NB4 (cell line): Measurements from ENCODE around the gene CEP85.

Experiments used
- MYC ChIP-seq: IDR thresholded peaks from 2 replicates; pipeline ENCODE4 v1.6.1; 2011; ENCODE audit warnings: low read depth, low read length
- POLR2A ChIP-seq: IDR thresholded peaks from 2 replicates; pipeline ENCODE4 v1.6.1; 2011; ENCODE audit warnings: mild to moderate bottlenecking; ENCODE audit not compliant: insufficient read length; ENCODE audit errors: extremely low read depth
- TF ChIP-seq, protein P1 (sequence below): IDR thresholded peaks from one replicate; pipeline ENCODE4 v1.5.1; 2012; ENCODE audit warnings: low read depth, low read length
- TF ChIP-seq, protein P2 (sequence below): IDR thresholded peaks from 2 replicates; pipeline ENCODE4 v1.6.1; 2011; ENCODE audit warnings: low read depth, low read length

DNA sequence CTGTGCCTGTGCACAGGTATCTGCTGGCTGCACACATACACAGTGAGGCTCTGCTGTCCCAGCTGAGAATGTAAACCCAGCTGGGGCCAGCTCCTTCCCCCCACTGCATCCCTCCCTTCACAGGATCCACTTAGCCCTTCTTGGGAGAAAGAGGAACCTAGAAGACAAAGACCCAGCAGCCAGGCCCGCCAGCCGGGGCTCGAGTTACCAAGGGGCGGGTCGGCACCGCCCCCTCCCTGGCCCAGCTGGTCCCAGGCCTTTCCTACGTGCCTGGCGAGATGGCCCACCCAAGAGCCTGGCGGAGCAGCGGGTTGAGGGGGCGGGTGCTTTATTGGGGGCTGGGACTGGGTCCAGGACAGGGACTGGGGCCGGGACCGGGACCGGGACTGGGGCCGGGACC, 48.0 kb downstream of the CEP85 start:
- TF ChIP-seq, protein P1, sequence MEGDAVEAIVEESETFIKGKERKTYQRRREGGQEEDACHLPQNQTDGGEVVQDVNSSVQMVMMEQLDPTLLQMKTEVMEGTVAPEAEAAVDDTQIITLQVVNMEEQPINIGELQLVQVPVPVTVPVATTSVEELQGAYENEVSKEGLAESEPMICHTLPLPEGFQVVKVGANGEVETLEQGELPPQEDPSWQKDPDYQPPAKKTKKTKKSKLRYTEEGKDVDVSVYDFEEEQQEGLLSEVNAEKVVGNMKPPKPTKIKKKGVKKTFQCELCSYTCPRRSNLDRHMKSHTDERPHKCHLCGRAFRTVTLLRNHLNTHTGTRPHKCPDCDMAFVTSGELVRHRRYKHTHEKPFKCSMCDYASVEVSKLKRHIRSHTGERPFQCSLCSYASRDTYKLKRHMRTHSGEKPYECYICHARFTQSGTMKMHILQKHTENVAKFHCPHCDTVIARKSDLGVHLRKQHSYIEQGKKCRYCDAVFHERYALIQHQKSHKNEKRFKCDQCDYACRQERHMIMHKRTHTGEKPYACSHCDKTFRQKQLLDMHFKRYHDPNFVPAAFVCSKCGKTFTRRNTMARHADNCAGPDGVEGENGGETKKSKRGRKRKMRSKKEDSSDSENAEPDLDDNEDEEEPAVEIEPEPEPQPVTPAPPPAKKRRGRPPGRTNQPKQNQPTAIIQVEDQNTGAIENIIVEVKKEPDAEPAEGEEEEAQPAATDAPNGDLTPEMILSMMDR = no peak
- TF ChIP-seq POLR2A (no peak), MYC (no peak)
- TF ChIP-seq, protein P2, sequence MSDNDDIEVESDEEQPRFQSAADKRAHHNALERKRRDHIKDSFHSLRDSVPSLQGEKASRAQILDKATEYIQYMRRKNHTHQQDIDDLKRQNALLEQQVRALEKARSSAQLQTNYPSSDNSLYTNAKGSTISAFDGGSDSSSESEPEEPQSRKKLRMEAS = no peak
